ENCODE results near the gene IKZF3. TPM values are rescaled to one million over a fixed set of nuclear protein-coding genes. Genes with fewer than 3 reads are reported as not detected.

IKZF3 gene
- total and polyA plus RNA-seq, 10 of the 15 experiments (the other 5 are each of a cell fraction or from before 2014, with no cell fraction given) = 5.5 to 98.2 (median 47.6) TPM

DNA sequence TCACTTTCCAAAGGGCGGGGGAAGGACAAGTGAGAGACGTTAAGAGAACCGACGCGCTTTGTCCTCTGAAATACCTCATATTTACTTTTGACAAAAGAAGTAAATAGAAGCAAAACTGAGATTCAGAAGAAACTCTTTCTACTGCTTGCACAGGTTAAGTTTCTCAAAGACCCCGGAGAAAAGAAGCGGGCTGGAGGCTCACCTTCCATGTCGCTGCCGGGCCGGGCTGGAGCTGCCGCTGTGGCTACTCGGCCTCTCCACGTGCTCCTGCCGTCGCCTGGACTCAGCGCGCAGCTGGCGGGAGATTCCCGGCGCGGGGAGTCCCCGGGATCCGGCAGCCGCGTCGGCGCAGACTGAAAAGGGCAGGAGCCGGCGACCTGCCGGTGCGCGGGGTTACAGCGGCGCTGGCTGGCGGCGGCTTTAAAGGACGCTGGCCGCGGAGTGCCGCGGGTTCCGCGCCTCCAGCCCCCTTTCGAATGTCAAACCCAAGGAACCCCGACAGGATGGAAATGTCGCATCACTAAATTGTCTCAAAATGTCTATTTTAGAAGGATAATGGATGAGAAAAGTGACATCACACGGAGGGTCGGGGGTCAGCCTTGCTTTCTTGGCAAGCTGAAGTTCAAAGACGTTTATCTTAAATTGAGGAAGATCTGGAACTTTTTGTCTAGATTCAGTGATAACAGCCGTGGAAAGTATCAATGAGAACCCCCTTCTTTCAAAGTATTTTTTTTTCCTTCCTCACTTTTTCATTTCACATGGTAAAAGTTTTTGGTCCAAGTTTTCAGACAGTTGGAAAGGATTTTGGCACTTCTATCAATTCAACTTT, at the start of gene IKZF3 (continued):
- TF ChIP-seq, protein P1, sequence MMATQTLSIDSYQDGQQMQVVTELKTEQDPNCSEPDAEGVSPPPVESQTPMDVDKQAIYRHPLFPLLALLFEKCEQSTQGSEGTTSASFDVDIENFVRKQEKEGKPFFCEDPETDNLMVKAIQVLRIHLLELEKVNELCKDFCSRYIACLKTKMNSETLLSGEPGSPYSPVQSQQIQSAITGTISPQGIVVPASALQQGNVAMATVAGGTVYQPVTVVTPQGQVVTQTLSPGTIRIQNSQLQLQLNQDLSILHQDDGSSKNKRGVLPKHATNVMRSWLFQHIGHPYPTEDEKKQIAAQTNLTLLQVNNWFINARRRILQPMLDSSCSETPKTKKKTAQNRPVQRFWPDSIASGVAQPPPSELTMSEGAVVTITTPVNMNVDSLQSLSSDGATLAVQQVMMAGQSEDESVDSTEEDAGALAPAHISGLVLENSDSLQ (IDR thresholded peaks at IDR 0.05) = peak; percentile 23; the same call in 1 of the 2 replicates
- peak; percentile 97 for TF ChIP-seq EED (IDR thresholded peaks at IDR 0.05; ENCODE audit: low read depth)
- peak; percentile 89 to 93 for TF ChIP-seq IKZF2 (IDR thresholded peaks at IDR 0.05)
- TF ChIP-seq MXI1 (IDR thresholded peaks at IDR 0.05; ENCODE audit: low read depth, low read length) = peak; percentile 99
- TF ChIP-seq MEF2B (IDR thresholded peaks at IDR 0.05; ENCODE audit: partially characterized antibody, poor library complexity, severe bottlenecking) = peak; percentile 43
- TF ChIP-seq JUND (IDR thresholded peaks at IDR 0.05; ENCODE audit: low read depth, low read length) = no peak
- TF ChIP-seq NFXL1 (IDR thresholded peaks at IDR 0.05; ENCODE audit: borderline replicate concordance) = no peak
- 0 out of 2 replicates have a peak, but pooled peaks have one; percentile 82 for TF ChIP-seq TARDBP (IDR thresholded peaks at IDR 0.05; ENCODE audit: borderline replicate concordance)
- TF ChIP-seq, protein P2, sequence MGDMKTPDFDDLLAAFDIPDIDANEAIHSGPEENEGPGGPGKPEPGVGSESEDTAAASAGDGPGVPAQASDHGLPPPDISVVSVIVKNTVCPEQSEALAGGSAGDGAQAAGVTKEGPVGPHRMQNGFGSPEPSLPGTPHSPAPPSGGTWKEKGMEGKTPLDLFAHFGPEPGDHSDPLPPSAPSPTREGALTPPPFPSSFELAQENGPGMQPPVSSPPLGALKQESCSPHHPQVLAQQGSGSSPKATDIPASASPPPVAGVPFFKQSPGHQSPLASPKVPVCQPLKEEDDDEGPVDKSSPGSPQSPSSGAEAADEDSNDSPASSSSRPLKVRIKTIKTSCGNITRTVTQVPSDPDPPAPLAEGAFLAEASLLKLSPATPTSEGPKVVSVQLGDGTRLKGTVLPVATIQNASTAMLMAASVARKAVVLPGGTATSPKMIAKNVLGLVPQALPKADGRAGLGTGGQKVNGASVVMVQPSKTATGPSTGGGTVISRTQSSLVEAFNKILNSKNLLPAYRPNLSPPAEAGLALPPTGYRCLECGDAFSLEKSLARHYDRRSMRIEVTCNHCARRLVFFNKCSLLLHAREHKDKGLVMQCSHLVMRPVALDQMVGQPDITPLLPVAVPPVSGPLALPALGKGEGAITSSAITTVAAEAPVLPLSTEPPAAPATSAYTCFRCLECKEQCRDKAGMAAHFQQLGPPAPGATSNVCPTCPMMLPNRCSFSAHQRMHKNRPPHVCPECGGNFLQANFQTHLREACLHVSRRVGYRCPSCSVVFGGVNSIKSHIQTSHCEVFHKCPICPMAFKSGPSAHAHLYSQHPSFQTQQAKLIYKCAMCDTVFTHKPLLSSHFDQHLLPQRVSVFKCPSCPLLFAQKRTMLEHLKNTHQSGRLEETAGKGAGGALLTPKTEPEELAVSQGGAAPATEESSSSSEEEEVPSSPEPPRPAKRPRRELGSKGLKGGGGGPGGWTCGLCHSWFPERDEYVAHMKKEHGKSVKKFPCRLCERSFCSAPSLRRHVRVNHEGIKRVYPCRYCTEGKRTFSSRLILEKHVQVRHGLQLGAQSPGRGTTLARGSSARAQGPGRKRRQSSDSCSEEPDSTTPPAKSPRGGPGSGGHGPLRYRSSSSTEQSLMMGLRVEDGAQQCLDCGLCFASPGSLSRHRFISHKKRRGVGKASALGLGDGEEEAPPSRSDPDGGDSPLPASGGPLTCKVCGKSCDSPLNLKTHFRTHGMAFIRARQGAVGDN (IDR thresholded peaks at IDR 0.05) = peak; percentile 96
- TF ChIP-seq EP300 (IDR thresholded peaks at IDR 0.05; ENCODE audit: borderline replicate concordance in 1 of 2, control insufficient read depth in 1 of 2, low read depth in 2 of 2, low read length in 2 of 2) = peak; percentile 20 to 34; a peak in 1 of 4 replicates
- TF ChIP-seq ETV6 (conservative IDR thresholded peaks at IDR 0.05 in 1 of 2, IDR thresholded peaks at IDR 0.05 in 1 of 2; ENCODE audit: borderline replicate concordance in 1 of 2, low read depth in 1 of 2) = 0 out of 4 replicates have a peak, but pooled peaks of 1 of the 2 experiments have one; percentile 56
- no peak for TF ChIP-seq NR2C2 (IDR thresholded peaks at IDR 0.05; ENCODE audit: borderline replicate concordance, control insufficient read depth, insufficient read length, low read depth)
- TF ChIP-seq CHD2 (IDR thresholded peaks at IDR 0.05; ENCODE audit: borderline replicate concordance, low read depth, low read length) = no peak
- peak; percentile 55 for TF ChIP-seq CREB1 (IDR thresholded peaks at IDR 0.05; ENCODE audit: low read depth)
- TF ChIP-seq PAX5 (IDR thresholded peaks at IDR 0.05; ENCODE audit: borderline replicate concordance, low read depth, low read length) = peak; percentile 39; the same call in 1 of the 2 replicates
- TF ChIP-seq, protein P3, sequence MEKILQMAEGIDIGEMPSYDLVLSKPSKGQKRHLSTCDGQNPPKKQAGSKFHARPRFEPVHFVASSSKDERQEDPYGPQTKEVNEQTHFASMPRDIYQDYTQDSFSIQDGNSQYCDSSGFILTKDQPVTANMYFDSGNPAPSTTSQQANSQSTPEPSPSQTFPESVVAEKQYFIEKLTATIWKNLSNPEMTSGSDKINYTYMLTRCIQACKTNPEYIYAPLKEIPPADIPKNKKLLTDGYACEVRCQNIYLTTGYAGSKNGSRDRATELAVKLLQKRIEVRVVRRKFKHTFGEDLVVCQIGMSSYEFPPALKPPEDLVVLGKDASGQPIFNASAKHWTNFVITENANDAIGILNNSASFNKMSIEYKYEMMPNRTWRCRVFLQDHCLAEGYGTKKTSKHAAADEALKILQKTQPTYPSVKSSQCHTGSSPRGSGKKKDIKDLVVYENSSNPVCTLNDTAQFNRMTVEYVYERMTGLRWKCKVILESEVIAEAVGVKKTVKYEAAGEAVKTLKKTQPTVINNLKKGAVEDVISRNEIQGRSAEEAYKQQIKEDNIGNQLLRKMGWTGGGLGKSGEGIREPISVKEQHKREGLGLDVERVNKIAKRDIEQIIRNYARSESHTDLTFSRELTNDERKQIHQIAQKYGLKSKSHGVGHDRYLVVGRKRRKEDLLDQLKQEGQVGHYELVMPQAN (conservative IDR thresholded peaks at IDR 0.05) = peak; percentile 96
- TF ChIP-seq ZSCAN29 (IDR thresholded peaks at IDR 0.05) = 0 out of 2 replicates have a peak, but pooled peaks have one; percentile 10
- TF ChIP-seq, protein P4, sequence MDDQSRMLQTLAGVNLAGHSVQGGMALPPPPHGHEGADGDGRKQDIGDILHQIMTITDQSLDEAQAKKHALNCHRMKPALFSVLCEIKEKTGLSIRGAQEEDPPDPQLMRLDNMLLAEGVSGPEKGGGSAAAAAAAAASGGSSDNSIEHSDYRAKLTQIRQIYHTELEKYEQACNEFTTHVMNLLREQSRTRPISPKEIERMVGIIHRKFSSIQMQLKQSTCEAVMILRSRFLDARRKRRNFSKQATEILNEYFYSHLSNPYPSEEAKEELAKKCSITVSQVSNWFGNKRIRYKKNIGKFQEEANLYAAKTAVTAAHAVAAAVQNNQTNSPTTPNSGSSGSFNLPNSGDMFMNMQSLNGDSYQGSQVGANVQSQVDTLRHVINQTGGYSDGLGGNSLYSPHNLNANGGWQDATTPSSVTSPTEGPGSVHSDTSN (IDR thresholded peaks at IDR 0.05; ENCODE audit: insufficient replicate concordance, low read depth, low read length) = peak; percentile 61
- TF ChIP-seq CBX5 (IDR thresholded peaks at IDR 0.05; ENCODE audit: low read depth) = peak; percentile 35; the same call in 1 of the 2 replicates
